Measurements from ENCODE around the gene TRIM9.

Gene TRIM9

DNA sequence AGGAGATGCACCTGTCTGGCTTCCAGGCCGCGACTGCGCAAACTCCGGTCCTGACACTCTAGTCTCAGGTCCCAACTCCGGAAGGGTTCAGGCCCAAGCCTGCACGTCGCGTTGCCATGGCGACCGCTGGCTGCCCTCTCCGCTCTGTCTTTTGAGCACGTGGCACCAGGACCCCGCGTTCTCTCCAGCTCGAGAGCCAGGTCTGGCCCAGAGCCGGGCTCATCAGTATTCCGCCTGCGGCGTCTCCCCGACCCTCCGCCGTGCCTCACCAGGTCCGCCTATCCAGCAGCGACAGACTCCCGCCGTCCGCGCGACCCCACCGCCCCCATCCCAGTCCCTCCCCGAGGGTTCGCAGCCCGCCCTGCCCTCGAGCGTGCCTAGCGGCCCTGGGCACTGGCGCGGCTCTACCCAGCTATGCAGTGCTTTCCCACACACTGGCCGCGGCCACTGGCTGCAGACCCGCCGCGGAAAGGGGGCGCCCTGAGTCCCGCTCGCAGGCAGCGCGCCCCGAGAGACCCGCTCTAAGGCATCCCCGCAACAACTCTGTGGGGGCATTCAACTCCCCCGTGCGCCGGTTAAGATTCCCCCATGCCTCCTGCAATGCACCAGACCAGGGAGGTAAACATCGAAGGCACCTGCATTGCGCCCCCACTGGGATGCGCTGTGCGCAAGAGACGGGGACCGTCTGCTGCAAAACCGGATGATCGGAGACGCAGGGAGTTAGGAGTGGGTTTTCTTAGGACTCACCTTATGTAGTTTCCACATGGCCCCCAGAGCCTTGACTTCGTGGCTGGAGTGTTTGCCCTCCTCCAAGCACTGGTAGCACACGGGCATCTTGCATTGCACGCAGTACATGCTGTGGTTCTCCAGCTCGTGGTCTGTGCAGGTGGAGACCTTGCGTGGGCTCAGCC is 1.3 kb downstream of the TRIM9 start:
- no peak for DNase-seq (ENCODE audit: low read depth)

DNA sequence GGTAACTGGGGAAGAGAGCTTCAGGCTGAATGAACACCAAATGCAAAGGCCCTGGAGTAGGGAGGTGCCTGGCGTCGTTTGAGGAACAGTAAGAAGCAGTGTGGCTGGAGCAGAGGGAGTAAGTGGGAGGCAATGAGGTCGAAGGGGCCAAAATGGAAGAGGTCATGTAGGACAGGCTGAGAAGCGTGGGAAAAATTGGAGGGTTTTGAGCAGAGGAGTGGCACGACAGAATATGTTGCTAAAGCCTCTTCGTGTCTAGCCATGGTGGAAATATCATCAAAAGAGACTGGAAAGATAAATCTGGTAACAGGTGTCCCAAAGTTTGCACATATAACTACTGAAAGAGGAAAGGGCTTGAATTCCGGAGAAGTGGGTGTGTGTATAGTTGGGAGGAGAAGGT is 1.9 kb downstream of the TRIM9 start:
- no peak for DNase-seq (ENCODE audit: low read depth)

DNA sequence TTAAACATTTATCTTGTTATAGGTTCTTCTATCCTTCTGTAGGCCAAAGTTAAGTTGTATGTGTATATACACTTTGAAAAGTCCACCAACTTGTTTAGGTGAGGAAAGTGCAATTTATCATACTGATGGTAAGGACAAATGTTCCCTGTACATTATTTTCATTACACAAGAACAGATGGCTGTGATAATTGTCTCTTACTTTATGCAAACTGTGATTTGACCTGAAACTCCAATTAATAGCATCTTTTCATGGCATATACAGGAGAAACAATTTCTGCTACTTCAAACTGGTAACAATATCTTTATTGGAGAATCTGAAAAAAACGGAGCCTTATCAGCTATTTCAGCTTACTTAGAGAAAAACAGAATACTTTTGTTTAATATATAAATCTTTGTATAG is 5.6 kb downstream of the TRIM9 start:
- DNase-seq (ENCODE audit: low read depth), result no peak

DNA sequence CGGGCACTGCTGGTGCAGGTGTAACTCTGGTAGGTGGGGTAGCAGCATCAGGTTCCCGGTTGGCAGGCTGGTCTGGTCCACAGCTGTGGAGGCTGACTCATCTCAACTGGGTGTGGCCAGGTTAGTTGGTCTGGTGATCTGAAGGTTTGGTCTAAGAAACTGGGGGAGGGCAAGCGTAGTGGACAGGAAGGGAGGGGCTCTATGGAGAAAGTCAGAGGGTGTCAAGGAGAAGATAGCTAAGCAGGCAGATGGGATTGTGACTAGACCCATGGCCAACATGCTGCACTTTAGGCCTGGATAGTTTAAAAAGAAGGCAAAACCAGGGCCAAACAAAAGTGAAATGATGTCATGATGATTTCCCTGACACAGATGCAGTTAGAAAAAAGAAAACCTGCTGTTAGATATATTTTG is 7.9 kb downstream of the TRIM9 start:
- DNase-seq (ENCODE audit: low read depth), result no peak

DNA sequence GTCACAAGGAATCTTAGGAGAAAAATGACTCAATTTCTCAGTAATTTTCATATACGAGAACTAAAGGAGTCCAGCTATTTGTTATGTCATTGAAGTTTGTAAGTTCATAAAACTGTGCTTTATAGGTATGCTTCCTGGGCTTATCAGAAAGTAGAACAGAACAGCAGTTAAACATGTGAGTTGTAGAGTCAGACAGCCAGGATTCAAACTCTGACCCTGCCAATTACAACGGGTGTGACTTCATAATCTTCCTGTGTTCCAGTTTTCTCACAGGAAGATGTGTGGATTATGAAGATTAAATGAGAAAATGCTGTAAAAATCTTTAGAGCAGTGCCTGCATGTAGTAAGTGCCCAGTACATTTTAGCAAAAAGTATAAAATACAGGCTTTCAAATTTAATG is 8.9 kb downstream of the TRIM9 start:
- no peak for DNase-seq (ENCODE audit: low read depth)

DNA sequence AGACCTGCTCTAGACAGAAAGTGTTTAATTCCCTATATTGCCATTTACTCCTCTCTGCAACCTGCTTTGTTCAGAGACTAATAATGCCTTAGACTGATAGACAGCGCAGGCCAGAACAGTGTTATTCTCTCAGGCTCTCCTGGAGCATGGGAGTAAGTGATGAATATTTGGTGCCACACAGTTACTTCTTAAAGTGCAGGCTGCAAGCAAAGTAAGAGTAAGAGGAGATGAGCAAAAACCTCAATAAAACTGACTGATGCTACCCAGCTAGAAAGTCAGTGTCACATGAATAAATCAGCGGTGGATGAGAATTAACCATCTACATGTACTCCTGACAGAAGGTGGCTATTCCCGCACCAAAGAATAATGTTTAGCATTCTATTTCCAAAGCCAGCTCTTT is 9.9 kb downstream of the TRIM9 start:
- no peak for DNase-seq (ENCODE audit: low read depth)

DNA sequence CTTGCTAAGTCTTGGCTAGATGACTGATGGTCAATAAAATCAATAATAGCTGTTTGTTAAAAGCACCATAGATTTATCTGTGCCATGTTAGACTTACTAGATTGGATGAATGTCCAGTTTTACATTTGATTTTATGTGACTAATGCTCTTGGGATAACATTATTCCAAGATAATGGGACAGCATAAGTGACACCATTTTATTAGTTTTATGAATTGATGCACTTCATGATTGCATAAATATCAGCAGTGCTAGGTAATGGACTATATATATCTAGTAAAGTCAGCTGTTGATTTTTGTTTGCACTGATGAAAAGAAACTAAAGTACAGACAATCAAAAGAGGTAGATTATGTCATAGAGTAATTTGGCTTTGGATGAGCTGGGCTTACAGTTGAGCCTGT is 10.4 kb downstream of the TRIM9 start:
- DNase-seq (ENCODE audit: low read depth), result no peak

DNA sequence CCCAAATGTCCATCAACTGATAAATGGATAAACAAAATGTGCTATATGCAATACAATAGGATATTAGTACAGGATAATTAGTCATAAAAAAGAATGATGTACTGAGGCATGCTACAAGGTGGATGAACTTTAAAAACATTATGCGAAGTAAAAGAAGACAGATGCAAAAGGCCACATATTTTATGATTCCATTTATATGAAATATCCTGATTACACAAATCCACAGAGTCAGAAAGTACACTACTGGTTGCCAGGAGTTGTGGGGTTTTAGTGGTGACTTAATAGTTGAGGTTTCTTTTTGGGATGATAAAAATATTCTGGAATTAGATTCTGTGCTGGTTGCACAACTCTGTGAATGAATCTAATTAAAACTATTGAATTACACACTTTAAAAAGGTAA is 12.6 kb downstream of the TRIM9 start:
- no peak for DNase-seq (ENCODE audit: low read depth)

DNA sequence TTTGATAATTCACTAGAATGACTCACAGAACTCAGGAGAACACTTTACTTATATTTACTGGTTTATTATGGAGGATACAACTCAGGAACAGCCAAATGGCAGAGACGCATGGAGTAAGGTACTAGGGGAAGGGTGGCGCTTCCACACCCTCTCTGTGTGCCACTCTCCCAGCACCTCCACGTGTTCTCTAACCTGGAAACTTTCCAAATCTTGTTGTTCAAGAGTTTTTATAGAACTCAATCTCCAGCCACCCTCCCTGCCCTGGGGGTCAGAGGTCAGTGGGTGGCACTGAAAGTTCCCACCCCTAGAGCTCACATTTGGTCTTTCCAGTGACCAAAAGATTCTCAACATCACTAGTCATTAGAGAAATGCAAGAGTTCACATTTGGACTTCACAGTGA is 13.2 kb downstream of the TRIM9 start:
- no peak for DNase-seq (ENCODE audit: low read depth)

DNA sequence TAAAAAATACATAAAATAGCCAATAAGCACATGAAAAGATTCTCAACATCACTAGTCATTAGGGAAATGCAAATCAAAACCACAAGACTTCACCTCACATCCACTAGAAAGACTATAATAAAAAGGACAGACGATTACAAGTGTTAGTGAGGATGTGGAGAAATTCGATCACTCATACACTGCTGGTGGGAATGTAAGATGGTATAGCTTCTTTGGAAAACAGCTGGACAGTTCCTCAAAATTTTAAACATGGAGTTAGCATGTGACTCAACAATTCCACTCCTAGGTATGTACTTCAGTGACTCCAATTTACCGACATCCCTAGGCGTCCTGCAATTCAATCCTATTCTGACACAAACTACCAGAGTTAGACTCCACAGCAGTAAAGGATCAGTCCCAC is 13.7 kb downstream of the TRIM9 start:
- DNase-seq (ENCODE audit: low read depth), result no peak

DNA sequence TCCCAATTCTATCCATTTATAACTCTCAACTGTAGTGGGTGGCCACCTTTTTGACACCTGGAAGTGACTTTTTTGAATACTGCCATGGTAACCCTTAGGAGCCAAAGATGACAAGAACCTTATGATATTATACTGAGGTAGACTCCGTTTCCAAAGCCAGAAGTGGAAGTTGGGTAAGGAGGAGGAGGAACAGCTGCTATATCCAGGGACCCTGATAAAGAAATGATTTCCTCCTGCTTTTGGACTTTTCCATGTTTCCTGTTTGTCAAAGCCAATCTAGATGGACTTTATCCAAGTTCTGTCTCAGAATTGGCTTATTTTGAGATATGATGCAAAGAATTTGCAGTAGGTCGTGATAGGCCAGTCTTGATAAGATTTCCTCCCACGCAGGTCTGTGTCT is 14.3 kb downstream of the TRIM9 start:
- no peak for DNase-seq (ENCODE audit: low read depth)

DNA sequence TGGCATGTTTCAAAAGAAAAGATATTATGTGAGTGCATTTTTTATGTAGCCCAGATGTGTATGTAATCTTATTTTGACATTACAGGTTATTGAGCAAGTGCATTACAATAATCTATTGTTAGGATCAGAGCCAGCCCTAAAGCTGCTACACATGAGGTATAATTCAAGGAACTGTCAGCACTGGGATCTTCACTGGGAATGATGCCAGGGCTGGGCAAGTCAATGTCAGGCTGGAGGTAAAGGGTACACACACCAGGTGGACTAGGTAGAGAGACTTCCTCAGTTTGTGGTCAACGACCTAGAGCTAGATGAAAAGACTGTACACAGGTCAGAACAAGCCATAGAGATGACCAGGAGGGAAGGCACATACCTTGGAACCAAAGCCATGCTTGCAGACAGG is 15.4 kb downstream of the TRIM9 start:
- no peak for DNase-seq (ENCODE audit: low read depth)

DNA sequence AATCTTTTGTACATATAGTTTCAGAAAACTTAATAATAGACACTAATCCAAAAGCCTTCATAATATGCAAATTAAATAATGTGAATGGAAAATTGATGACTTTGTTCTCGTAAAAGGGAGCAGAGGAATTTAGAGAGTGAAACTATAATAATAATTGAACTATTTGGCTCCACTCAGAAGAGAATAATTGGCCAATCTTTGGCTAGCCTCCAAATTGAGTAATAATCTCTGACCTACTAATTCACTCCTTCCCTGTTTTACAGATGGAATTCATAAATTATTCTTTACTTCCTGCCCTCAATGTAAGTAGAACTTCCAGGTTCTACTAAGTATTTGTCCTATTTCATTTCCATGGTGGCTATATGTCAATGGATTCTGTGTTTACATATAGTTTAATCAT is 15.8 kb downstream of the TRIM9 start:
- no peak for DNase-seq (ENCODE audit: low read depth)

DNA sequence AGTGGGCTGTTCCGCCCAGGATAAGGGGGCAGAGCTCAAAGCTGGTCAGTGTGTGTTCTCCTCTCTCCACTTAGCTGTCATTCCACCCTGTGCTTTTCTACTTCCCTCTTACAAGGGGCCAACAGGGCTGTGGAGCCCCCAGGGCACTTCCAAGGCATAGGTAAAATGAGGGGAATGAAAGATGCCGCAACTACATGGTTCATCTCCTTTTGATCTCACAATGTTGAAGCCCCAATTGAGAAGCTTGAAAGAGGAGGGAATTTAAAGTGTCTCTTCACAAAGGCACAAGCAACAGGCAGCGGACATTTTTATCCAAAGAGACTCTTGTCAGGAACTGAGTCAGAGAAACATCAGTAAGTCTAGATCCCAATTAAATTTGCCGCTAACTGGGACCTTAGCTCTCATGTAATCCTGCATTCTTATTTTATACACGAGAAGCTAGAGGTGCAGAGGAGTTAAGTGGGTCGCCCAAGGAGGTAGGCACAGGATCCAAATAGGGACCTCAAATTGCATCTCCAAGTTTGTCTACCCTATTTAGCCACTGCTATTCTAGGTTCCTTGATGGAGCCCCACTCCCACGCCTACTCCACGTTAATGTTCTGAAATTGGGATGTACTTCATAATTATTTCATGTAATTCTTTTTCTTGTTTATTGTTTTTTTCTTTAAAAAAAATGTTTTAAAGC is 20.1 kb downstream of the TRIM9 start:
- no peak for DNase-seq (ENCODE audit: low read depth)

DNA sequence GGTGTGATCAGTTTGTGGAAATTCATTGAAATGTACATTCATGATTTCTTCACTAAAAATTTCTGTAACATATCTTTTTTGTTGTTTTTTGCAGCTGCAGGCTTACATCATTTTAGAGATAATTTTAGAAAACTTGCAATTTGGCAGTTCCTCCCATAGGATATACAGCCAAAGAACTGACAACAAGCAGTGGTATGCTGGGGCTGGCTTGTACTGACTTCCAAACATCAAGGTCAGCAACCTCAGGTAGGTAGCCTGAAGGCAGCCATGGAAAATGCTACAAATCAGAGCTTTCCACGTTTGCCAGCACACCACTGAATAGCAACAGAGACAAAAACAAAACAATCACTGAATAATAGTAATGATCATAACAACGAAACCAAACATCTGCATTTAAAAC is 21.2 kb downstream of the TRIM9 start:
- no peak for DNase-seq (ENCODE audit: low read depth)

DNA sequence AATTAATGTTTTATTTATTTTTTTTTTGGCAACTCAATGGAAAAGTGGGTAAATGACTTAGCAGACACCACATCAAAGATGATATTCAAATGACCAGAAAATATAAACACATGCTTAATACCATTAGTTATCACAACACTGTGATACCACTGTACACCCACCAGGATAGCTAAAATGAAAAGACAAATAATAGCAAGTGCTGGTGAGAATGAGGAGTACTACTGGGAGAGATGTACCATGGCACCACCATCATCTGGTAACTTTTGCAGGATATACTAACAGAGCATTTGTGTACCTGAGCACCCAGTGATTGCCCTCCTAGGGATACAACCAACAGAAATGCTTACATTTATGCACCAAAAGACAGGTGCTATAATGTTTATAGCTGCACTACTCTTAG is 21.9 kb downstream of the TRIM9 start:
- DNase-seq (ENCODE audit: low read depth), result no peak

DNA sequence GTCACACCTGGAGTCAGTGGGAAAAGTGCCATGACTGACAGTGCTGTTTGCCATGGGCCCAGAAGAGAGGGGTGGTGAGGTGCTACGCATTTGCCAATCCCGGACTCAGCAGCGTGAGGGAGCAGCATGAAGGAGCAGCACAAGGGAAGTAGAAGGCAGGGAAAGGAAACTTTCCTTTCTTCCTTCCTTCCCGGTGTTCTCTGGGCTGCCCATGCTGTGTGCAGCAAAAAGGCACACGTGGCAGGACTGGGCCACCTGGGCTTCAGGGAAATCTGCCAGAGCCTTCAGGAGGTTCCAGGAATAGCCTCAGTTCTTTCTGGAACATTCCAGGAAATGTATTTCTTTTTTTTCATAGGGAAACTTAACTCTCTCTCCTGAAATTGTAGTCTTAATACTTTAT is 23.0 kb downstream of the TRIM9 start:
- no peak for DNase-seq (ENCODE audit: low read depth)

DNA sequence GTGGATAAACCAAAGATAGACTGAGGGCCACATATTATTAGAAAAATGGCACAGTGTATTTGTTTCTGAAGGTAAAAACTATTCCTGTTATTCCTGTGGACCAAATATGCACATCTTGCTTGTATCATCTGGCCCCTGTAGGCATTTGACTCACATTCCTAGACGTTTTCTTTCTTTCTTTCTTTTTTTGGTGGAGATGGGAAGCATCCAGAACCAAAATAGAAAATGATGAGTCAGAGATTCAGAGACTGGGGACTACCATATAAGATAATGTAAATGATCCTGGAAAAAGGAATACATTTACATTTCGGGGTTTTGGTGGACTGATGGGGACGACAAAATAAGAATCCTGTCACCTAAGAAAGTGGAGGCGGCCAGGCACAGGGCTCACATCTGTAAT is 24.2 kb downstream of the TRIM9 start:
- no peak for DNase-seq (ENCODE audit: low read depth)

DNA sequence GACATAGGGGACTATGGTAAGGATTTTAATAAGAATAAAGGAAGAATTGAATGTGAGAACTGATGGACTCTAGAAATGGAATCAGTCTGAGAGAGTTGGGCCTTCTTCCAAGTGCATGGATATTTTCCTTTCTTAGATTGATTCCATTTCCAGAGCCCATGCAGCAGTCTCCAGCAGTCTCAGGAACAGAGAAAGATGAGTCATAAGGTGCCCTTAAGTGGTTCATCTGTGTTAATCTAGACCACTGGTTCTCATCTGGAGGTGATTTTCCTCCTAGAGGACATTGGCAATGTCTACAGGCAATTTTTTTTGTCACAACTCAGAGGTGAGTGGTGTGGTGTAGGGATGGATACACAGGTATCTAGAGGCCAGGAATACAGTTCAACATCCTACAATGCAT is 25.9 kb downstream of the TRIM9 start:
- DNase-seq (ENCODE audit: low read depth), result no peak

DNA sequence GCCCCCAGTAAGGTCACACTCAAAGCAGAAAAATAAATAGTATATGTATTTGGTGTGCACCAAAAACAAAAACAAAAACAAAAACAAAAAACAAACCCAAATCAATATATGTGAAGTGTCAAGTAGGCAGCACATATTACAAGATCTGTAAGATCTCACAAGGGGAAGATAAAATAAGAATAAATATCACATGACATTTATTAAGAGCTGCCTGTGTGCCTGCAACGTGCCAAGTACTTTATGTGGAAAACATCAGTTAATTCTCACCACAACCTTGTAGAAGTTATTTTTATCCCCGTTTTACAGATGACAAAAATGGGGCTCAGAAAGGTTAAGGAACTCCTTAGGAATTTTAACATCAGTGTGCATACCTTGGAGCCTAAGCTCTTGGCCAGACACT is 26.6 kb downstream of the TRIM9 start:
- no peak for DNase-seq (ENCODE audit: low read depth)

DNA sequence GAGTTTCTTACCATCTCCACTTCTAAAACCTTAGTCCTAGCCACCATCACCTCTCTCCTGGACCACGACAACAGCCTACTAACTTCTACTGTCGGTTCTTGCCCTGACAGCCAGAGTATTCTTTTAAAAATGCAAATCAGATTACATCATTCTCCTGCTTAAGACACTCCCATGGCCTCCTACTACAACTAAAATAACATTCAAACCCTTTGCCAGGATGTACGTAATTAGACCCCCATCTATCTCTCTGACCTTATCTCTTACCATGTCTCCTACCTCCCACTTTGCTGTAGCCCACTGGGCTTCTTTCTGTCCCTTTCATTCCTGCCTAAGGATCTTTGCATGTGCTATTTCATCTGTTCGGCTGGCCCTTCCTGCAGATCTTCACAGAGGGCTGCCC is 27.6 kb downstream of the TRIM9 start:
- DNase-seq (ENCODE audit: low read depth), result no peak

DNA sequence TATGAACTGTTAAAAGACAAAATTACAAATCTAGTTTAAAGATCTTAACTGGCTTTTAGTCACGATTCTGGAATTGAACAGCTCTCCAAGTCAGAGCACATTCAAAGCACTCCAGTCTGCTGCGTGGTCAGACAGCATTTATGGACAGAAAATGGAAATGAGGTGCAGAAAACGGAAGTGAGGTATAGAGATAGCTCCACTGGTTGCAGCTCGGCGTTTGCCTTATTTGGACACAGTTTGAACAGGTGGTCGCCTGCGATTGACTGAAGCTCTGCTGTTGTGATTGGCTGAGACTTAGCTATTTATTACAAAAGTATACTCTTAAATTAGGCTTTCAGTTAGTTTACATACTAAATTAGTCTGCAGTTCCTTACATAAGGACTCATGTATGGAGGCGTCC is 28.3 kb downstream of the TRIM9 start:
- no peak for DNase-seq (ENCODE audit: low read depth)

DNA sequence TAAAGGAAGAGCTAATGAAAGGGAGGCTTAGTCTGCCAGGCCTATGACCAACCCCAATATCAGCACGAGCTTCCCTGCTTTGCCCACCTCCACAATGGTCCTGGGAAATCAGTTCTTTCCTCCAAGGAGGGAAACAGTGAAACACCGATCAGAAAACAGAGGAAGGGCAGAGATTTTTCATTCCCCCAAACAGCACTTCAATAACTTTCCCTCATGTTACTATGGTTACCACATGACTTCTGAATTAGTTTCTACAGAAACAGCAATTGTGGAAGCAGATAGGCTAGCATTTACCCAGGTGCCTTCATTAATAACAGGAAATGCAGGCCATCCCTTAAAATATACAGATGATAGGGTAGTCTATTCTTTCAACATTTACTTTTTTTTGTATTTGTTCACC is 35.9 kb downstream of the TRIM9 start:
- DNase-seq (ENCODE audit: low read depth), result no peak

DNA sequence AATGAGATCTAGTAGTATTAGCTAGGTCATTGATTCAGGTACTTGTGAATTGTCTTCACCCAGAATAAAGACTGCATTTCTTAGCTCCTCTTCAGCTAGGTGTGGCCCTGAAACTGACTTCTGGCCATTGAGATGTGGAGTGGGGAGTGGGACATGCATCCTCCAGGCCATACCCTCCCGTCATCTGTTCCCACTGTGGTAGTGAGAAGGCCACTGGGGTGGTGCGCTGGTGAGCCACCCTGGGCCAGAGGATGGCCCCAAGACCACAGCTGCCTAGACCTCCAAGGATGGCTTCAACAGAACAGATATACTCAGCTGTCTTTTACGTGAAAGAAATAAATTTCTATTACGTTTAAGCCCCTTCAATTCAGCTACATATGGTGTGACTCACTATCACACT is 36.5 kb downstream of the TRIM9 start:
- no peak for DNase-seq (ENCODE audit: low read depth)
